GM06990 (cell line): ENCODE measurements around the gene RELN.

ENCODE experiments used
- DNase-seq: peaks from one replicate; pipeline ENCODE4 v3.0.0-alpha.2; 2011; ENCODE audit not compliant: insufficient read length; ENCODE audit errors: extremely low read depth
- H3K27me3 ChIP-seq: replicated peaks from 2 replicates; pipeline ENCODE4 v1.6.0; 2011; ENCODE audit warnings: low read length; ENCODE audit not compliant: control insufficient read depth, insufficient read depth
- H3K36me3 ChIP-seq: 2 replicates; pipeline ENCODE4 v1.5.1; 2011; ENCODE audit warnings: low read length; ENCODE audit not compliant: control insufficient read depth, insufficient read depth
- H3K4me3 ChIP-seq: replicated peaks from 2 replicates; pipeline ENCODE4 v1.5.1; 2011; ENCODE audit warnings: low read depth, mild to moderate bottlenecking, control low read depth, low read length
- CTCF ChIP-seq: IDR thresholded peaks from 2 replicates; pipeline ENCODE4 v1.5.1; 2011; ENCODE audit warnings: low read length, control low read depth, mild to moderate bottlenecking, inconsistent platforms; ENCODE audit not compliant: insufficient read depth, poor library complexity, severe bottlenecking

Gene RELN

GRCh38 chr7:103717574-103717973 is 271.9 kb downstream of the RELN start:
- Histone ChIP-seq H3K36me3 (no peaks in the 10 kb centered on the region), H3K27me3 (no peaks in the 10 kb centered on the region), H3K4me3 (no peak overlapping the region)
- no peak for TF ChIP-seq CTCF
- DNase-seq: no peak

GRCh38 chr7:103715376-103716120 is 273.9 kb downstream of the RELN start:
- no peak for DNase-seq
- H3K27me3 ChIP-seq: no peaks in the 10 kb centered on the region
- no peak overlapping the region for H3K4me3 ChIP-seq
- no peaks in the 10 kb centered on the region for H3K36me3 ChIP-seq
- no peak for TF ChIP-seq CTCF

- no peak overlapping the region for H3K4me3 ChIP-seq
- no peak for TF ChIP-seq CTCF
- no peak for DNase-seq
- H3K27me3 ChIP-seq: no peaks in the 10 kb centered on the region
- no peaks in the 10 kb centered on the region for H3K36me3 ChIP-seq
Measured at GRCh38 chr7:103714376-103714927, 275.0 kb downstream of the RELN start.

- no peak for DNase-seq
- TF ChIP-seq CTCF: no peak
- no peaks in the 10 kb centered on the region for H3K27me3 ChIP-seq
Measured at GRCh38 chr7:103712991-103713778, 276.3 kb downstream of the RELN start.

GRCh38 chr7:103711413-103711812 is 278.0 kb downstream of the RELN start:
- Histone ChIP-seq H3K36me3 (no peaks in the 10 kb centered on the region), H3K4me3 (no peak overlapping the region), H3K27me3 (no peaks in the 10 kb centered on the region)
- DNase-seq: no peak
- no peak for TF ChIP-seq CTCF

More at GRCh38 chr7:103712991-103713778, 276.3 kb downstream of the RELN start:
- no peak overlapping the region for H3K4me3 ChIP-seq
- no peaks in the 10 kb centered on the region for H3K36me3 ChIP-seq
